Measurements from ENCODE around the gene SNAP25. TPM values are rescaled to one million over a fixed set of nuclear protein-coding genes. Genes with fewer than 3 reads are reported as not detected.

The SNAP25 gene
- total RNA-seq, 1 donor from 2014 or later = 1.9 TPM

- no peak for TF ChIP-seq CTCF (IDR thresholded peaks at IDR 0.05)
- Histone ChIP-seq H3K27ac (no peak overlapping the region), H3K4me1 (no peaks in the 10 kb centered on the region), H3K36me3 (no peaks in the 10 kb centered on the region), H3K27me3 (no peaks in the 10 kb centered on the region), H3K9me3 (no peaks in the 10 kb centered on the region), H3K4me3 (no peak overlapping the region)
- DNase-seq (no peak), ATAC-seq (no peak)
- intact Hi-C loops (cut with DNase I) = no loop called here
Measured at GRCh38 chr20:10228330-10228729, 9.7 kb downstream of the SNAP25 start.

- intact Hi-C loops (cut with DNase I) = no loop called here
- H3K9me3 ChIP-seq = no peaks in the 10 kb centered on the region
- no peak for DNase-seq
- no peaks in the 10 kb centered on the region for H3K27me3 ChIP-seq
- H3K4me3 ChIP-seq = no peak overlapping the region
- no peak overlapping the region for H3K27ac ChIP-seq
- no peaks in the 10 kb centered on the region for H3K36me3 ChIP-seq
- no peak for ATAC-seq
- TF ChIP-seq CTCF (IDR thresholded peaks at IDR 0.05) = no peak
- H3K4me1 ChIP-seq = no peaks in the 10 kb centered on the region
Measured at GRCh38 chr20:10231290-10231689, 12.7 kb downstream of the SNAP25 start.

GRCh38 chr20:10236540-10237533 is 18.2 kb downstream of the SNAP25 start:
- ATAC-seq (no peak), DNase-seq (no peak)
- Histone ChIP-seq H3K4me1 (no peaks in the 10 kb centered on the region), H3K9me3 (no peaks in the 10 kb centered on the region), H3K27ac (no peak overlapping the region), H3K27me3 (no peaks in the 10 kb centered on the region), H3K4me3 (no peak overlapping the region), H3K36me3 (no peaks in the 10 kb centered on the region)
- intact Hi-C loops (cut with DNase I) = no loop called here
- no peak for TF ChIP-seq CTCF (IDR thresholded peaks at IDR 0.05)

GRCh38 chr20:10239954-10240353 is 21.3 kb downstream of the SNAP25 start:
- no peak overlapping the region for H3K4me3 ChIP-seq
- intact Hi-C loops (cut with DNase I) = no loop called here
- H3K9me3 ChIP-seq = no peaks in the 10 kb centered on the region
- H3K36me3 ChIP-seq = no peaks in the 10 kb centered on the region
- DNase-seq = peak; percentile 75
- no peaks in the 10 kb centered on the region for H3K4me1 ChIP-seq
- H3K27ac ChIP-seq = no peak overlapping the region
- no peaks in the 10 kb centered on the region for H3K27me3 ChIP-seq
- peak; percentile 68 for ATAC-seq
- TF ChIP-seq CTCF (IDR thresholded peaks at IDR 0.05) = no peak

- no peak for ATAC-seq
- intact Hi-C loops (cut with DNase I) = no loop called here
- TF ChIP-seq CTCF (IDR thresholded peaks at IDR 0.05) = no peak
Measured at GRCh38 chr20:10240655-10241054, 22.0 kb downstream of the SNAP25 start.

More at GRCh38 chr20:10240655-10241054, 22.0 kb downstream of the SNAP25 start:
- H3K4me1 ChIP-seq = no peaks in the 10 kb centered on the region
- no peak overlapping the region for H3K27ac ChIP-seq
- no peak for DNase-seq
- no peaks in the 10 kb centered on the region for H3K27me3 ChIP-seq
- no peaks in the 10 kb centered on the region for H3K36me3 ChIP-seq
- H3K9me3 ChIP-seq = no peaks in the 10 kb centered on the region
- no peak overlapping the region for H3K4me3 ChIP-seq
